ENCODE data around the gene CENATAC. TPM values are rescaled to one million over a fixed set of nuclear protein-coding genes. Genes with fewer than 3 reads are reported as not detected.

Gene CENATAC
- total and polyA plus RNA-seq, 9 of the 15 experiments (the other 6 are each of a cell fraction or from before 2014, with no cell fraction given): 2.4 to 25.5 (median 13.7) TPM

DNA sequence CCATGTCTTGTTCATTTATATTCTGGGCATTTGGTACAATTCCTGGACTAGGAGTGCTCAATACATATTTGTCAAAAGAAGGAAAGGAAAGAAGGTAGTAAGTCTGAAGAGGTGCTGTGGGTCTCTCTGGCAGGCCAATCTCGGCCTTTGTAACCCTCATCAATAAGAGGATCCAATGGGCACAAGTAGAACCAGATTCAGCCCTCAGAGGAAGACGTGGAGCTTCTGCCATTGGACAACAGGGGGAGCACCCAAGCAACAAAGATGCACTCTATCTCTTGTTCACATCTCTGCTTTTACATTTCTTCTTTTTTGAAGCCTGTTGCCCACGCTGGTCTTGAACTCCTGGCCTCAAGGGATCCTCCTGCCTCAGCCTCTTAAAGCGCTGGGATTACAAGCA is 67.4 kb downstream of the CENATAC start (continued):
- TF ChIP-seq, protein P1, sequence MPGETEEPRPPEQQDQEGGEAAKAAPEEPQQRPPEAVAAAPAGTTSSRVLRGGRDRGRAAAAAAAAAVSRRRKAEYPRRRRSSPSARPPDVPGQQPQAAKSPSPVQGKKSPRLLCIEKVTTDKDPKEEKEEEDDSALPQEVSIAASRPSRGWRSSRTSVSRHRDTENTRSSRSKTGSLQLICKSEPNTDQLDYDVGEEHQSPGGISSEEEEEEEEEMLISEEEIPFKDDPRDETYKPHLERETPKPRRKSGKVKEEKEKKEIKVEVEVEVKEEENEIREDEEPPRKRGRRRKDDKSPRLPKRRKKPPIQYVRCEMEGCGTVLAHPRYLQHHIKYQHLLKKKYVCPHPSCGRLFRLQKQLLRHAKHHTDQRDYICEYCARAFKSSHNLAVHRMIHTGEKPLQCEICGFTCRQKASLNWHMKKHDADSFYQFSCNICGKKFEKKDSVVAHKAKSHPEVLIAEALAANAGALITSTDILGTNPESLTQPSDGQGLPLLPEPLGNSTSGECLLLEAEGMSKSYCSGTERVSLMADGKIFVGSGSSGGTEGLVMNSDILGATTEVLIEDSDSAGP (CRISPR knock-in tag; IDR thresholded peaks at IDR 0.05): no peak
- TF ChIP-seq, protein P2, sequence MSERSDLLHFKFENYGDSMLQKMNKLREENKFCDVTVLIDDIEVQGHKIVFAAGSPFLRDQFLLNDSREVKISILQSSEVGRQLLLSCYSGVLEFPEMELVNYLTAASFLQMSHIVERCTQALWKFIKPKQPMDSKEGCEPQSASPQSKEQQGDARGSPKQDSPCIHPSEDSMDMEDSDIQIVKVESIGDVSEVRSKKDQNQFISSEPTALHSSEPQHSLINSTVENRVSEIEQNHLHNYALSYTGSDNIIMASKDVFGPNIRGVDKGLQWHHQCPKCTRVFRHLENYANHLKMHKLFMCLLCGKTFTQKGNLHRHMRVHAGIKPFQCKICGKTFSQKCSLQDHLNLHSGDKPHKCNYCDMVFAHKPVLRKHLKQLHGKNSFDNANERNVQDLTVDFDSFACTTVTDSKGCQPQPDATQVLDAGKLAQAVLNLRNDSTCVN (CRISPR knock-in tag; IDR thresholded peaks at IDR 0.05): no peak
- TF ChIP-seq CREM (IDR thresholded peaks at IDR 0.05; ENCODE audit: low read depth): peak; percentile 71
- TF ChIP-seq BCOR (IDR thresholded peaks at IDR 0.05): peak; percentile 32; the same call in 1 of the 2 replicates
- TF ChIP-seq HDAC1 (IDR thresholded peaks at IDR 0.05): peak in 1 of 2 experiments; percentile 22; a peak in 1 of 4 replicates
- TF ChIP-seq ERF (CRISPR knock-in tag; IDR thresholded peaks at IDR 0.05): no peak
- TF ChIP-seq PTBP1 (IDR thresholded peaks at IDR 0.05; ENCODE audit: low read depth, low read length): no peak
- TF ChIP-seq DDX20 (tag; IDR thresholded peaks at IDR 0.05; ENCODE audit: low read depth): no peak
- no peak for TF ChIP-seq RBM25 (IDR thresholded peaks at IDR 0.05; ENCODE audit: low read depth, low read length, severe bottlenecking)
- TF ChIP-seq DPF2 (IDR thresholded peaks at IDR 0.05): peak; percentile 24; the same call in 1 of the 2 replicates
- TF ChIP-seq, protein P3, sequence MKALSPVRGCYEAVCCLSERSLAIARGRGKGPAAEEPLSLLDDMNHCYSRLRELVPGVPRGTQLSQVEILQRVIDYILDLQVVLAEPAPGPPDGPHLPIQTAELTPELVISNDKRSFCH (CRISPR knock-in tag; IDR thresholded peaks at IDR 0.05): no peak
- TF ChIP-seq, protein P3 (tag; IDR thresholded peaks at IDR 0.05): 0 out of 2 replicates have a peak, but pooled peaks have one; percentile 32
- TF ChIP-seq HMG20A (CRISPR knock-in tag; conservative IDR thresholded peaks at IDR 0.05): no peak
- TF ChIP-seq TBP (optimal IDR thresholded peaks at IDR 0.05; ENCODE audit: low read depth, low read length): peak; percentile 44
- TF ChIP-seq BRD4 (IDR thresholded peaks at IDR 0.05): 0 out of 2 replicates have a peak, but pooled peaks have one; percentile 25
- TF ChIP-seq LCOR (CRISPR knock-in tag; IDR thresholded peaks at IDR 0.05): no peak
- TF ChIP-seq, protein P4, sequence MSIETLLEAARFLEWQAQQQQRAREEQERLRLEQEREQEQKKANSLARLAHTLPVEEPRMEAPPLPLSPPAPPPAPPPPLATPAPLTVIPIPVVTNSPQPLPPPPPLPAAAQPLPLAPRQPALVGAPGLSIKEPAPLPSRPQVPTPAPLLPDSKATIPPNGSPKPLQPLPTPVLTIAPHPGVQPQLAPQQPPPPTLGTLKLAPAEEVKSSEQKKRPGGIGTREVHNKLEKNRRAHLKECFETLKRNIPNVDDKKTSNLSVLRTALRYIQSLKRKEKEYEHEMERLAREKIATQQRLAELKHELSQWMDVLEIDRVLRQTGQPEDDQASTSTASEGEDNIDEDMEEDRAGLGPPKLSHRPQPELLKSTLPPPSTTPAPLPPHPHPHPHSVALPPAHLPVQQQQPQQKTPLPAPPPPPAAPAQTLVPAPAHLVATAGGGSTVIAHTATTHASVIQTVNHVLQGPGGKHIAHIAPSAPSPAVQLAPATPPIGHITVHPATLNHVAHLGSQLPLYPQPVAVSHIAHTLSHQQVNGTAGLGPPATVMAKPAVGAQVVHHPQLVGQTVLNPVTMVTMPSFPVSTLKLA (conservative IDR thresholded peaks at IDR 0.05): peak in 1 of 2 experiments; percentile 33; a peak in 1 of 4 replicates
- TF ChIP-seq ZNF589 (CRISPR knock-in tag; IDR thresholded peaks at IDR 0.05; ENCODE audit: low read depth): no peak
- TF ChIP-seq, protein P5, sequence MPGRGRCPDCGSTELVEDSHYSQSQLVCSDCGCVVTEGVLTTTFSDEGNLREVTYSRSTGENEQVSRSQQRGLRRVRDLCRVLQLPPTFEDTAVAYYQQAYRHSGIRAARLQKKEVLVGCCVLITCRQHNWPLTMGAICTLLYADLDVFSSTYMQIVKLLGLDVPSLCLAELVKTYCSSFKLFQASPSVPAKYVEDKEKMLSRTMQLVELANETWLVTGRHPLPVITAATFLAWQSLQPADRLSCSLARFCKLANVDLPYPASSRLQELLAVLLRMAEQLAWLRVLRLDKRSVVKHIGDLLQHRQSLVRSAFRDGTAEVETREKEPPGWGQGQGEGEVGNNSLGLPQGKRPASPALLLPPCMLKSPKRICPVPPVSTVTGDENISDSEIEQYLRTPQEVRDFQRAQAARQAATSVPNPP (IDR thresholded peaks at IDR 0.05; ENCODE audit: borderline replicate concordance, insufficient read depth, insufficient read length): no peak
- TF ChIP-seq ZNF668 (CRISPR knock-in tag; IDR thresholded peaks at IDR 0.05): no peak
- TF ChIP-seq SIN3B (IDR thresholded peaks at IDR 0.05; ENCODE audit: low read depth): no peak
- TF ChIP-seq SUPT5H (IDR thresholded peaks at IDR 0.05): no peak
